Endothelial cell of umbilical vein (primary cell): ENCODE results near the gene TH.

Source experiments
- CTCF ChIP-seq, 2 donors: IDR thresholded peaks; 1 replicate in 1 of 2; 2 replicates in 1 of 2; pipeline ENCODE4 v1.5.1; 2011; ENCODE audit warnings: low read length in 2 of 2, mild to moderate bottlenecking in 2 of 2, moderate library complexity in 2 of 2, control low read depth in 1 of 2, inconsistent platforms in 1 of 2, low read depth in 1 of 2; ENCODE audit not compliant: insufficient read depth in 1 of 2; ENCODE audit errors: extremely low read depth in 1 of 2
- EZH2 ChIP-seq: IDR thresholded peaks from 2 replicates; pipeline ENCODE4 v1.6.1; 2012; ENCODE audit warnings: borderline replicate concordance, low read depth, mild to moderate bottlenecking, moderate library complexity, low read length, inconsistent platforms; ENCODE audit not compliant: severe bottlenecking
- FOS ChIP-seq: IDR thresholded peaks from 2 replicates; pipeline ENCODE4 v1.6.1; 2011; ENCODE audit warnings: mild to moderate bottlenecking, low read length, moderate library complexity, borderline replicate concordance; ENCODE audit not compliant: insufficient read depth
- GATA2 ChIP-seq: IDR thresholded peaks from 2 replicates; pipeline ENCODE4 v1.7.0; 2011; ENCODE audit warnings: low read depth, mild to moderate bottlenecking, moderate library complexity, mixed read lengths, low read length; ENCODE audit not compliant: insufficient read length, insufficient read depth
- JUN ChIP-seq: IDR thresholded peaks from 2 replicates; pipeline ENCODE4 v1.6.1; 2011; ENCODE audit warnings: borderline replicate concordance, low read depth; ENCODE audit not compliant: insufficient read length, insufficient read depth
- MAX ChIP-seq: IDR thresholded peaks from 2 replicates; pipeline ENCODE4 v1.6.1; 2011; ENCODE audit not compliant: insufficient read depth, insufficient read length
- MYC ChIP-seq: IDR thresholded peaks from one replicate; pipeline ENCODE4 v1.6.1; 2011; ENCODE audit warnings: mild to moderate bottlenecking, low read depth, low read length
- POLR2A ChIP-seq: IDR thresholded peaks from 2 replicates; pipeline ENCODE4 v1.6.1; 2012; ENCODE audit warnings: low read depth, mild to moderate bottlenecking, control low read depth, low read length
- POLR2AphosphoS5 ChIP-seq: IDR thresholded peaks from 2 replicates; pipeline ENCODE4 v1.6.1; 2012; ENCODE audit warnings: low read depth, mild to moderate bottlenecking, control low read depth, low read length, moderate library complexity; ENCODE audit not compliant: insufficient read depth

- TF ChIP-seq POLR2AphosphoS5 (no peak), CTCF (IDR thresholded peaks at IDR 0.05; ENCODE audit: extremely low read depth in 1 of 2, insufficient read depth in 1 of 2, low read depth in 1 of 2, low read length in 2 of 2) (no peak), JUN (no peak), EZH2 (no peak), POLR2A (no peak), MAX (no peak), MYC (no peak), FOS (no peak), GATA2 (no peak)
These were observed 23.0 kb downstream of the TH start for GRCh38 chr11:2148595-2148994.
